Raji (cell line): ENCODE measurements around the gene SKAP2.

Experiments used
- POLR2A ChIP-seq: IDR thresholded peaks from 2 replicates; pipeline ENCODE4 v1.6.1; 2011; ENCODE audit warnings: low read depth, low read length, control low read depth; ENCODE audit not compliant: insufficient read depth

Gene SKAP2

DNA sequence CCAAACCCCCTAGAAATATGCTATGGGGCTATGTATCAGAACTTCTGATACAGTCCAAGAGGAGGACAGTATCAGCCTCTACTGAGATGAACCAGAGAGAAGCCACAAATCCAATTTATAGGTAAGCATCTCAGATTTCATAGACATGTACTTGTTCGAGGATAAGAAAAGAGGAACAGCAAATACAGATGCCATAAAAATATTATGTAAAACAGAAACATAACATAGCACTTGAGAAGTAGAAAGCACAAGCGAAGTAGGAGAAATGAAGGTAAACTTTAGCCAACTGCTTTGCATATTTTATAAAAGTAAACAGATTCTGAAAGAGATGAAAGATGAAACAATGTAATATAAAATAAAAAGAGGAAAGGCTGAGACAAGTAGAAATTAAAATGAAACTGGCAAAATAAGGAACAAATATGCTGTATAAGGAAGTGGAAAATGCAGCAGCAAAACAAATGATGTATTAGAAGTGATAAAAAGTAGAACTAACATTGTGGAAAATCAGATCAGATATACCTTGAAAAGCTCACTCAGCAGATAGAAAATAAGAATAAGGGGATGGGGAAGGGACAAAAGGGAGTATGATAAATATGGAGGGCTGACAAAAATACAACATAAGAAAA lies 135.1 kb downstream of the SKAP2 start:
- TF ChIP-seq POLR2A = no peak

DNA sequence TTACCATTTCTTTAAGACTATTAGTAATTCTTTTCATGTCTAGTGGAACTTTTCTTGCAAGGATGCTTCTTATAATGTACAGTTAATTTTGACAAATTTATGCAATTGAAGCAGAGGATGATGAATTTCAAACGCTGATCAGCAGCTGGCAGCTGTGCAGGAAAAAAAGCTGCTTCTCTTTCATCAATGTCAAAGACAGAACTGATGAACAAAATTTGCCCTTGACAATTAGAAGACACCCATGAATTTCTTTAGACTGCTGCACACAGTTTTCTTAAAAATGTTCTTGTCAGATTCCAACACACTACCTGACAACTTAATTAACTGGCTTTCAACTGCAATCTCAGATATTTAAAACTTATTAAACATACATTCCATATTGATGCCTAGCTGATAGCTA lies 138.3 kb downstream of the SKAP2 start:
- no peak for TF ChIP-seq POLR2A

DNA sequence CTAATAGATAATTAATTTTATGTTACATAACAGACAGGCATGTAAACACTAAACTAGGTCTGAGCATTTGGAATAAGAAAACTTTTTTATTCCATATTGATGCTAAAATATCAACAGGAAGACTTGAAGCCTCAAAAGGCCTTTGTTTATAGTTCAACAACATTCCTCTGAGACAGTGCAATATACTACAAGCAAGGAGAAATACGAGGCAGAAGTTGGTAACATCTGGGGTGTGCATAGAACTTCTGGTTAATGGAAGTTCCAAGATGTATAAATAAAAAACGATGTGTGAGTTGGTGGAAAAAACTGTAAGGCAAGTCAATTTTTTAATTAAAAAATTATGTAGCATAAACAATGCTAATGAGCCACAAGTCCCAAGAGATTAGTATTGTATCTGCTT lies 139.6 kb downstream of the SKAP2 start:
- no peak for TF ChIP-seq POLR2A

DNA sequence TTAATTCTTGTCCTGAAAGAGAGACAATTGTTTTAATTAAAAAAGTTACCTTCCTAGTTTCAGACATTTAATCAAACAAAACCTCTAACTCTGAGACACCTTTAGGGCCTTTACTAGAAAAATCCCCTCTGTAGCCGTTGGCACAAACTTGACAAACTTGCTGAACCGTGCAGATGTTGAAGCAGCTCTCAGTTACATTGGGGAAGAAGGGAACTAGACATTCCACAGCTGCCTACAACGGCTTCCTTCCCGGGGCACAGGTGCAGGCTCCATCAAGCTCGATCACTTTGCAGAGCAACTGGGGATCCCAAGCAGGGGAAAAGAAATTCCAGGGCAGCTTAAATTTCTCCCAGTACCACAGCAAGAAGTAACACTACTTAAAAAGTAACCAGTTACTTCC lies 141.3 kb downstream of the SKAP2 start:
- no peak for TF ChIP-seq POLR2A

DNA sequence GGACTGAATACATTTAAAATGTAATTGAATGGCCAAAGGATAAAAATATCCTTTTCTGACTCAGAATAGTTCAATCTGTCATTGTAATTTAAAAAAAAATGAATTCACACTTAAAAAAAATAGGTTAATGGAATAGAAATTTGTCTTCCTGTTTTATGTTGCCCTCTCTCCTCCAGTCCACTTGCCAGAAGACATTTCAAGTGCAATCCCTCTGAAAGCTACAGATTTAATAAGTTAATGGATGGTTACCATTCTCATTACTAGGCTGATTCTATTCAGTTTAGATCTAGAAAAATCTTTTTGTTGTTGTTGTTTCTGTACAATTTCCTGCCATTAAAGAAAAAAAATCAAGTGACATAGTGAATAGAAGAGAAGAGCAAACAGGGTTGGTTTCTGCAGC lies 142.9 kb downstream of the SKAP2 start:
- TF ChIP-seq POLR2A = no peak

DNA sequence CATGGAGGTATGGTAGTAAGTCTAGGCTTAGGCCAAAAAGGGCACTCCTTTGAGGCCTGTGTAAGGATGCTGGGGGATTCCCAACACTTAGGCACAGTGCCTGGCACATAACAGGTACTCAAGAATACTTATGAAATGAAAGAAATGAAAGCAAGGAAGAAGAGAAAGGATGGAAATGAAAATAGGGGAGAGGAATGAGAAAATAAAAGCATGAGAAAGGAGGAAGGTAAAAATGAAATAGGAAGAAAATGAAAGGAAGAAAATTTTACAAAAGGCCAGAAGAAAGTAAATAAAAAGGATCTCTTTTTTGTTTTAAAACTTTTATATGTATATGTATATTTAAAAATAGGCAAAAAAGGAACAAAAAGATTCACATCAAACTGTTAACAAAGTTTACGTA lies 146.3 kb downstream of the SKAP2 start:
- no peak for TF ChIP-seq POLR2A

DNA sequence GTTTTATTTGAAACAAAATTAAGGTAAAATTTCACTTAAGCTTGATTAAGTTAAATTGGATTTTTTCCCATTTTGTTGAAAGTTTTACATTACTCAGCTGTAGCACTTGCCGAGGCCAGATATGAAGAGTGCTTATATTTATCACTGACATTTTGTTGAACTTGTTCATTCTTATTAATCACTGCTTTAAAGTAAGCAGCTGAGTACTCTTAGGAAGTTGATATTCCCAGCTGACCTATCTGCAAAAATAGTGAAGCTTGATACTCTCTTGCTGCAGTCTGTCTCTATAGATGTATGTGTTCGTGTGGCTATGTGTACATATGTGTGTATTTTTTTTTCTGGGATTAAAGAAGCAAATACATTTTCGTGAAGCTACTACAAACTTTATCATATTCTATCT lies 150.0 kb downstream of the SKAP2 start:
- TF ChIP-seq POLR2A = no peak

DNA sequence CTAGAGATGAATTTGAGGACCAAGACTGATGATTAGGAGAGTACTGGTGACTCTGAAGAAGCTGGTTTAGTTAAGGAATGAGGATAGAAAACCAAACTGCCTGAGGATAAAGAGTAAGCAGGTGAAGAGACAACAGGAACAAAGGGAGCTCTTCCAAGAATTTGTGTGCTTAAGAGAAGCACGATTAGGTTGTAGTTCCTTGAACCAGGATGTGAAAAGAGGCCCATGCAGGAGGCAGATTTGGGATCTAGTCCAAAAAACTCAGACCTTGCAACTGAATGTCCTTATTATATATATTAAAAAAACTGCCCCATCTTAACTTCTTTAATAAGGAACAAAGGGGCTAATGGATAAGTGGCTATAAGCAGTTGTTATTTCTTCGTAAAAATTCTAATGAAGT lies 150.4 kb downstream of the SKAP2 start:
- TF ChIP-seq POLR2A = no peak

DNA sequence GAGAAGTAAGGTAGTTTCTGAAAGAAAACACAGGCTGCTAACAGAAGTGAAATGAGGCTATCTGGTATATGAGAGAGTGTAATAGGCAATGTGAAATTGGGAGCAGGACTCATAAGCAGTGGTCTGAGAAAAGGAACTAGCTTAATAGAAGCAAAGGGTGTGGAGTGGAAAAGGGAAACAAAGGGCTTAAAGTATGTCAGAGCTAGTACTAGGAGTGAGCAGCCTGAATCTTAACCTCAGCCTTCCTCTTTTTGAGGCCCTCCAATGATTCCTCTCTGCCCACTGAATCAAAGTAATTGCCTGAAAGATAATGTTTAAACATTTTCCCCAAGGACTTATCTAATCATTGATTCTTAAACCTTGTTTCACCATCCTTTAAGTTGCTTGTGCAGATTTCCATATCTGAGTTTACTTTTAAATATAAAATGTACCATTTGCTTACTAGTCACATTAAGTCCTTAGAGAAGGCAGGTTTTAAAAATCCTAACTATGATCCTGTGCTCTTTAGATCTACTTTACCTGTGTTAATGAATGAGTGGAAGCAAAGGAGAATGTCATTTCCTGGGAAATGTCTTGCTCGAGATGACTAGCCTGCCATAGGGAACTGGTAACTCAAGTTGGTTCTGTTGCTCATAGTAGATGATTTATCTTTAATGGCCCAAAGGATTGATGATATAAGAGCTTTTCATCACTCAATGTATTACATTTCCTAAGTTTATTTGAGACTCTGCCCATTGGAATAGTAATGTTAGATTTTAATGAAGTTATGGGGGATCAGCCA lies 155.0 kb downstream of the SKAP2 start:
- no peak for TF ChIP-seq POLR2A

DNA sequence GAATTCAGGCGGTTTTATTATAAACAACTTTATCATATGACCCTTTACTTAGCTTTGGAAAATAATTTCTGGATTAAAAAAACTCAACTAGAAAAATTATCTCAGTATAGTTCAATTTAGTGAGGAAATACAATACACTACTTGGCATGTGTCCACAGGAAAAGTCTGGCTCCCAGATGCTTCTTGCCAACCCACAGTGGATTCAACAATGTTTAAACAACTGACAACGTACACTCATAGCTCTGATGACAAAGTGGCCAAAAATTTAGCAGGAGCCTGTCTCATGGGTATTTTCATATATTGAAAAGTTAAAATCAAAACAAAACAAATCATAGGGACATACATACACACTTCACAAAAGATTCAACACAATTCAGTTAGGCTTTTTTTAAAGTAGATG lies 158.8 kb downstream of the SKAP2 start:
- TF ChIP-seq POLR2A = no peak

DNA sequence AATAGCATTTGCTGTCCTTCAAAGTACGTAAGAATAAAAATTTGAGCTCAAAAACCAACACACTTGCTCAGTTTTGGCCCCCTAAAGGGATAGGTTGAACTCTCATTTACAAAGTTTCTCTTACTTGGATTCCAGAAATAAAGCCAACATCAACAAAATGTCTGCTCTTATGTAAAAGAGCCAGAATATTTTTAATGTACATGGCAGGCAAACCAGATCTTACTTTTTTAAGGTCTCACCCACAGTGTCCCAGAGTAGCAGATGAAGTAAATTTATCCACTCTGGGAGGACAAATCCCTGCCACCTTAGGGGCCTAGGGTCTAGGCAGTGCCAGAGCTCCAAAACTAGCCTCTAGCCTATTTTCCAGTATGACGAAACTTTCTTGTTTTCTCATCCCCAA lies 159.6 kb downstream of the SKAP2 start:
- TF ChIP-seq POLR2A = no peak

DNA sequence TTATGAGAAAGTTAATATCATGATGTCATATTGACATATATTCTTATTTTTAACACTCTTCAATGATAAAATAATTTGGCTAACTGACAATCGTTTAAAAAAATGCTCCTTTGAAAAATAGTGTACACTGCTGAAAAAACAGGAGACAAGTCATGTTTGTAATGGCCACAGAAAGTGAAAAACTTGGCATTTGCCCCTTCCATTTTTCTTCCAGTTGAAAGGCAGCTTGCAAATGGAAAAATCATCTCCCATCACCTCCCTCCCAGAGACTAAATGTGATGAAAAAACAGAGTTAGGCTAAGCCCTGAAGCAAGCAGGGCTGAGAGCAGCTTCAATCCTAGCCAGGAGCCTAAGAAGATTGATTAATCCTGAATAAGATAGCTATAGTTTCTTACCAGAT lies 160.4 kb downstream of the SKAP2 start:
- no peak for TF ChIP-seq POLR2A

DNA sequence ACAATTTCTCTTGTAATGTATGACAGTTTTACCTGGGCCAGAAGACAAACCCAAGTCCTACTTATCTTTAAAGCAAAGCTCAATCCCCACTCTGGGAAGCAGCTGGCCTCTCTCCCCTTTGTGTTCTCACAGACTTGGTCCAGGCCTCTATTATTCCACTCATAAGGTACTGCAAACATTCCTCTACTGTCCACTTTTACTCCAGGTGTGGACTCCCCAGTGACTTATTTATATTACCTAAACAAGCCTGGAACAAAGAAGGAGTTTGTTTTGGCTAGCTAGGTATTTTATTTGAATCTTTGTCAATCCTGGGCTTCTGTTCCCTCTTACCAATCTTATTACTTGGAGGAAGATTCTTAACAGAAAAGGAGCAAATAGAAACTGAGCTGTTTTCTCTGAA lies 163.5 kb downstream of the SKAP2 start:
- no peak for TF ChIP-seq POLR2A

DNA sequence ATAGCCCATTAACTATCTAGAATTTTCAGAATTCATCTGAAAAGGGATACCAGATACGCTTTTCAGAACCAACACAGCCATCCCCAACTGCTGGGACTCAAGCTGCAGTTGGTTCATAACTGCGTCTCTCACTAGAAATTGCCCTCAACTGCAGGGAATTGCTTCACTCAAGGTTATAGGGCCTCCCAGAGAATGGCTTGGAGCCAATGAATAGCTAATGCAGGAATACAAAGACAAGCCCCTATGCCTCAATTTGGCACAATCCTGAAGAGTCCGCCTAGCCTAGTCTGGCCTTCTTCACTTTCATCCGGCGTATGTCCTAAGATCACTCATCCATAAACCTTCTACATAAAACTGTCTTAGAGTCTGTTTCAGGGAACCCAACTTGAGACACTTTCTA lies 164.0 kb downstream of the SKAP2 start:
- TF ChIP-seq POLR2A = no peak

DNA sequence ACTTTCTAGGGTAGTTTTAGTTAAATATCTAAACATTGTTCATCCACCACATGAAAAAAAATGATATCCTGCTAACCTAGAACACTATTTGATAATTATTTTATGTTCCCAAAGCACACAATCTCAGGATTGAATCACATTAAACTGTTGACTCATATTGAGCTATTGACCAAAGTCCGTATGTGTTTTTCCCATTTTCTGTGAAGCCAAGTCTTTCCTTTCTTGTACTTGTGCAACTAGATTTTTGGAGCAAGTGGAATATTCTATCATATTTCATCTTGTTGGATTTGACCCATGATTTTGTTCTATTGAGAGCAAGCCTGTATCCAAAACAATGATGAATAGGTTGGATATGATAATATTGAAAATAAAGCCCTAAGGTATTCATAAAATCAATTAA lies 164.6 kb downstream of the SKAP2 start:
- no peak for TF ChIP-seq POLR2A

DNA sequence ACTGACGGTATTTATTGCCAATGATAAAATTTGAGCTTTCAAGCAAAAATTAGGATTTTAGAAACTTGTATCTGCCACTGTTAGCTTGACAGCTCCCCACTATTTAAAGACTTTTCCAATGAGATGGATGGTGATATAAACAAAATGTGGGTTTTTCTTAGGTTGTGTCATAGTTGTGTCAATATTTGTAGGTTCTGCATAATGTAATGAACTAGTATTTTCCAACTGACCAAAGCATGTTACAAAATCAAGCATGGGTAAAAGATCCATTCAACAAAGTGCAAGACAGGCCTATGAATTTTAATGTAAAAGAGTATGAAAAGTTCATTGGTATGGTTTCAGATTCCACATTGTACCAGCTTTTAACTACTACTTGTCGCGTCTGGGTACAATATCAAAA lies 165.6 kb downstream of the SKAP2 start:
- TF ChIP-seq POLR2A = no peak

DNA sequence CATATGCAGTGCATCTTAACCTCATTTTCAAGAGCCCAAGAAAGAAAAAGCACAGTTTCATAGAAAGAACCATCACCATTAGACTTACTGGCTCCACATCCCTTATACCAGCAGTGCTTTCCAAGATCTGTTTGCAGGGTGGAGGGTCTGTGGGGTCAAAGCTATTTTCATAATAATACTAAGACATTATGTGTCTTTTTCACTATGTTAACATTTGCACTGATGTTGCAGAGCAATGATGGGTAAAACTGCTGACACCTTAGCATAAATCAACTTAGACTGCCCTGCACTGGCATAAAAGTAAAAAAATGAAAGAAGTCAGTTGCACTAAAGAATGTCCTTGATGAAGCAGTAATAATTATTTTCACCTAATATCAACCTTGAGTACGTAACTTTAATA lies 166.2 kb downstream of the SKAP2 start:
- no peak for TF ChIP-seq POLR2A
